H9 (cell line): ENCODE data around the gene POU2F3. TPM values are rescaled to one million over a fixed set of nuclear protein-coding genes. Genes with fewer than 3 reads are reported as not detected.

Source experiments
- DNase-seq: peaks from one replicate; pipeline ENCODE4 v3.0.0-alpha.2; 2017
- H2AFZ ChIP-seq: one replicate; pipeline ENCODE4 v1.6.1; 2013; ENCODE audit warnings: mild to moderate bottlenecking, low read length, control low read depth, moderate library complexity
- H2AK5ac ChIP-seq: 2 replicates; pipeline ENCODE4 v1.6.1; 2013; ENCODE audit warnings: low read length, control low read depth, mixed read lengths; ENCODE audit not compliant: insufficient read length
- H2BK120ac ChIP-seq: one replicate; pipeline ENCODE4 v1.6.1; 2013; ENCODE audit warnings: low read depth, mild to moderate bottlenecking, low read length, control low read depth, inconsistent platforms; ENCODE audit not compliant: poor library complexity, severe bottlenecking
- H2BK12ac ChIP-seq: 2 replicates; pipeline ENCODE4 v1.6.1; 2013; ENCODE audit warnings: low read length, control low read depth, mixed read lengths, low read depth; ENCODE audit not compliant: insufficient read length
- H2BK15ac ChIP-seq: 2 replicates; pipeline ENCODE4 v1.6.1; 2013; ENCODE audit warnings: low read depth, low read length, control low read depth
- H2BK20ac ChIP-seq: one replicate; pipeline ENCODE4 v1.6.1; 2013; ENCODE audit warnings: low read depth, mild to moderate bottlenecking, low read length, control low read depth, inconsistent platforms; ENCODE audit not compliant: poor library complexity, severe bottlenecking
- H2BK5ac ChIP-seq: 2 replicates; pipeline ENCODE4 v1.6.1; 2013; ENCODE audit warnings: low read length, control low read depth, mixed read lengths; ENCODE audit not compliant: insufficient read length
- H3K14ac ChIP-seq: 2 replicates; pipeline ENCODE4 v1.6.1; 2013; ENCODE audit warnings: low read length, control low read depth; ENCODE audit not compliant: insufficient read depth
- H3K18ac ChIP-seq: 2 replicates; pipeline ENCODE4 v1.6.1; 2013; ENCODE audit warnings: low read depth, mild to moderate bottlenecking, mixed read lengths, low read length, control low read depth; ENCODE audit not compliant: insufficient read length
- H3K23ac ChIP-seq: 2 replicates; pipeline ENCODE4 v1.6.1; 2013; ENCODE audit warnings: low read length, control low read depth, mixed read lengths, low read depth; ENCODE audit not compliant: insufficient read length
- H3K23me2 ChIP-seq: 2 replicates; pipeline ENCODE4 v1.6.1; 2013; ENCODE audit warnings: low read depth, mild to moderate bottlenecking, mixed read lengths, low read length, control low read depth; ENCODE audit not compliant: insufficient read length, poor library complexity, severe bottlenecking
- H3K27ac ChIP-seq: 2 replicates; pipeline ENCODE4 v1.5.1; 2013; ENCODE audit warnings: low read length, control low read depth, mixed read lengths, low read depth; ENCODE audit not compliant: insufficient read length
- H3K27me3 ChIP-seq: 2 replicates; pipeline ENCODE4 v1.6.1; 2013; ENCODE audit warnings: low read length, control low read depth, inconsistent platforms; ENCODE audit not compliant: insufficient read depth
- H3K4ac ChIP-seq: 2 replicates; pipeline ENCODE4 v1.6.1; 2013; ENCODE audit warnings: low read depth, mild to moderate bottlenecking, control low read depth, inconsistent platforms, low read length, moderate library complexity
- H3K4me1 ChIP-seq: 2 replicates; pipeline ENCODE4 v1.6.1; 2013; ENCODE audit warnings: low read length, control low read depth, inconsistent platforms; ENCODE audit not compliant: insufficient read depth
- H3K4me2 ChIP-seq: 2 replicates; pipeline ENCODE4 v1.6.1; 2013; ENCODE audit warnings: low read length, control low read depth, mixed read lengths; ENCODE audit not compliant: insufficient read length, insufficient read depth
- H3K56ac ChIP-seq: 2 replicates; pipeline ENCODE4 v1.6.1; 2013; ENCODE audit warnings: low read depth, mild to moderate bottlenecking, mixed read lengths, low read length, control low read depth; ENCODE audit not compliant: insufficient read length
- H3K79me1 ChIP-seq: 2 replicates; pipeline ENCODE4 v1.6.1; 2013; ENCODE audit warnings: low read depth, mild to moderate bottlenecking, moderate library complexity, low read length, control low read depth, inconsistent platforms; ENCODE audit not compliant: insufficient read depth, poor library complexity, severe bottlenecking
- H3K79me2 ChIP-seq: 2 replicates; pipeline ENCODE4 v1.6.1; 2013; ENCODE audit warnings: low read length, control low read depth, inconsistent platforms; ENCODE audit not compliant: insufficient read depth
- H3K9ac ChIP-seq: 2 replicates; pipeline ENCODE4 v1.6.1; 2013; ENCODE audit warnings: low read length, control low read depth, mixed read lengths; ENCODE audit not compliant: insufficient read length; ENCODE audit errors: extremely low read depth
- H3K9me3 ChIP-seq: one replicate; pipeline ENCODE4 v1.6.1; 2013; ENCODE audit warnings: low read depth, low read length, inconsistent platforms; ENCODE audit not compliant: control insufficient read depth
- H3T11ph ChIP-seq: one replicate; pipeline ENCODE4 v1.6.1; 2013; ENCODE audit warnings: mild to moderate bottlenecking, low read length, control low read depth, inconsistent platforms
- H4K20me1 ChIP-seq: one replicate; pipeline ENCODE4 v1.6.1; 2013; ENCODE audit not compliant: control insufficient read depth, insufficient read length, insufficient read depth
- H4K5ac ChIP-seq: 2 replicates; pipeline ENCODE4 v1.6.1; 2013; ENCODE audit warnings: low read depth, mild to moderate bottlenecking, mixed read lengths, low read length, control low read depth; ENCODE audit not compliant: insufficient read length
- H4K8ac ChIP-seq: replicated peaks from 2 replicates; pipeline ENCODE4 v1.6.1; 2013; ENCODE audit warnings: low read length, control low read depth, mixed read lengths, low read depth; ENCODE audit not compliant: insufficient read length
- H4K91ac ChIP-seq: 2 replicates; pipeline ENCODE4 v1.6.1; 2013; ENCODE audit warnings: low read depth, mild to moderate bottlenecking, moderate library complexity, mixed read lengths, low read length, control low read depth; ENCODE audit not compliant: insufficient read length
- H3K27ac Mint-ChIP-seq, 3 experiments: 2 replicates in 2 of 3; 3 replicates in 1 of 3; pipeline ENCODE4 v1.8.0; 2020 to 2021; ENCODE audit warnings: mixed read lengths in 3 of 3, mild to moderate bottlenecking in 1 of 3, moderate library complexity in 1 of 3
- H3K27me3 Mint-ChIP-seq: 2 replicates; pipeline ENCODE4 v1.8.0; 2021; ENCODE audit warnings: low read depth, mild to moderate bottlenecking, moderate library complexity, mixed read lengths
- H3K36me3 Mint-ChIP-seq, 3 experiments: 2 replicates in 2 of 3; 3 replicates in 1 of 3; pipeline ENCODE4 v1.8.0; 2020 to 2021; ENCODE audit warnings: low read depth in 3 of 3, mixed read lengths in 3 of 3; ENCODE audit not compliant: insufficient read depth in 1 of 3
- H3K4me1 Mint-ChIP-seq, 2 experiments: 2 replicates each; pipeline ENCODE4 v1.8.0; 2020; ENCODE audit warnings: mixed read lengths in 2 of 2
- H3K4me3 Mint-ChIP-seq, 2 experiments: 2 replicates in 1 of 2; 3 replicates in 1 of 2; pipeline ENCODE4 v1.8.0; 2020 to 2021; ENCODE audit warnings: mild to moderate bottlenecking in 2 of 2, mixed read lengths in 2 of 2, moderate library complexity in 1 of 2
- H3K9me3 Mint-ChIP-seq, 2 experiments: 2 replicates in 1 of 2; 3 replicates in 1 of 2; pipeline ENCODE4 v1.8.0; 2020; ENCODE audit warnings: mild to moderate bottlenecking in 2 of 2, mixed read lengths in 2 of 2, moderate library complexity in 1 of 2
- CTCF ChIP-seq: fragments of 200-600 bp; sonication (generic); conservative IDR thresholded peaks from 3 replicates; pipeline ENCODE4 v1.8.0; 2021; ENCODE audit warnings: antibody characterized with exemption, mild to moderate bottlenecking
- WGBS: extraction: QIAGEN DNeasy Blood & Tissue Kit; methylation state at CpG from one replicate; pipeline ENCODE4 v1.1.7; 2013; ENCODE audit warnings: missing lambda C conversion rate, low lambda C conversion rate, mixed read lengths; ENCODE audit not compliant: insufficient read length; ENCODE audit errors: extremely low coverage; 5-methylcytosine and 5-hydroxymethylcytosine counted together
- total RNA-seq: library from RNA; stranded (reverse); gene quantifications from 2 replicates; pipeline ENCODE4 v1.2.1, GENCODE V29; 2021

POU2F3 gene
- total RNA-seq, 1 experiment from 2014 or later = 1.1 TPM

GRCh38 chr11:120317689-120318480 lies 77.9 kb downstream of the POU2F3 start:
- Histone ChIP-seq H2BK12ac (no peak overlapping the region), H2BK120ac (no peak overlapping the region), H4K5ac (no peak overlapping the region), H3K18ac (no peak overlapping the region), H3K79me2 (no peaks in the 10 kb centered on the region), H4K91ac (no peak overlapping the region), H3K4me1 (peaks cover 2% of the 10 kb centered on the region; the same call in 1 of the 2 replicates), H4K8ac (no peak overlapping the region), H3K23me2 (no peaks in the 10 kb centered on the region), H3K14ac (no peak overlapping the region), H2AFZ (no peak overlapping the region), H3K27me3 (no peaks in the 10 kb centered on the region), H2BK5ac (no peak overlapping the region), H3K27ac (no peak overlapping the region), H3K56ac (no peak overlapping the region), H3K4me2 (no peak overlapping the region), H3T11ph (no peak overlapping the region), H3K23ac (no peak overlapping the region), H3K4ac (no peak overlapping the region), H3K9me3 (no peaks in the 10 kb centered on the region), H2BK15ac (no peak overlapping the region), H2BK20ac (no peak overlapping the region), H2AK5ac (no peak overlapping the region), H3K9ac (no peak overlapping the region), H3K79me1 (no peaks in the 10 kb centered on the region), H4K20me1 (no peaks in the 10 kb centered on the region)
- peaks cover 14% of the 10 kb centered on the region for H3K27me3 Mint-ChIP-seq
- H3K4me1 Mint-ChIP-seq = peaks cover 11 to 14% of the 10 kb centered on the region in 2 experiments
- no peaks in the 10 kb centered on the region for H3K9me3 Mint-ChIP-seq
- H3K4me3 Mint-ChIP-seq = no peak overlapping the region
- WGBS = no CpG with 5 or more reads among the region's 10 CpGs
- H3K36me3 Mint-ChIP-seq = no peaks in the 10 kb centered on the region
- peak; percentile 14 for DNase-seq
- no peak for TF ChIP-seq CTCF
- H3K27ac Mint-ChIP-seq = no peak overlapping the region; a peak in 1 of 7 replicates
